H1 (cell line): ENCODE measurements around the gene RTKN. TPM values are rescaled to one million over a fixed set of nuclear protein-coding genes. Genes with fewer than 3 reads are reported as not detected.

Experiments
- CHD2 ChIP-seq: IDR thresholded peaks from 2 replicates; pipeline ENCODE4 v1.6.1; 2012; ENCODE audit warnings: low read length, improper control_type of control experiment
- CTCF ChIP-seq, 3 experiments: IDR thresholded peaks; 1 replicate in 2 of 3; 2 replicates in 1 of 3; pipeline versions ENCODE4 v1.5.1 to v1.6.1; 2011; ENCODE audit warnings: low read length in 3 of 3, mild to moderate bottlenecking in 3 of 3, inconsistent platforms in 2 of 3, low read depth in 1 of 3, moderate library complexity in 1 of 3; ENCODE audit not compliant: insufficient read depth in 1 of 3; ENCODE audit errors: control extremely low read depth in 1 of 3
- EP300 ChIP-seq, 2 experiments: IDR thresholded peaks; 1 replicate in 1 of 2; 2 replicates in 1 of 2; pipeline ENCODE4 v1.6.1; 2011 to 2012; ENCODE audit warnings: low read depth in 2 of 2, low read length in 2 of 2, mild to moderate bottlenecking in 2 of 2, borderline replicate concordance in 1 of 2, inconsistent platforms in 1 of 2, moderate library complexity in 1 of 2
- GTF2F1 ChIP-seq: IDR thresholded peaks from 2 replicates; pipeline ENCODE4 v1.6.1; 2012; ENCODE audit warnings: low read depth, low read length, improper control_type of control experiment, borderline replicate concordance
- JUN ChIP-seq: IDR thresholded peaks from 2 replicates; pipeline ENCODE4 v1.6.1; 2011; ENCODE audit warnings: low read depth, mild to moderate bottlenecking, improper control_type of control experiment, low read length
- RAD21 ChIP-seq, 2 experiments: IDR thresholded peaks in 1 of 2; conservative IDR thresholded peaks in 1 of 2; 2 replicates each; pipeline ENCODE4 v1.6.1; 2011; ENCODE audit warnings: low read depth in 2 of 2, low read length in 2 of 2, improper control_type of control experiment in 1 of 2, inconsistent platforms in 1 of 2, mild to moderate bottlenecking in 1 of 2, moderate library complexity in 1 of 2
- SIX5 ChIP-seq: IDR thresholded peaks from 2 replicates; pipeline ENCODE4 v1.6.1; 2011; ENCODE audit warnings: mild to moderate bottlenecking, low read depth, low read length
- SP2 ChIP-seq: IDR thresholded peaks from 2 replicates; pipeline ENCODE4 v1.6.1; 2012; ENCODE audit warnings: mild to moderate bottlenecking, low read length, inconsistent platforms
- SP4 ChIP-seq: IDR thresholded peaks from 2 replicates; pipeline ENCODE4 v1.6.1; 2012; ENCODE audit warnings: low read length, inconsistent platforms
- polyA plus RNA-seq, 7 experiments: library from polyadenylated mRNA; depleted of rRNA in 3 of 7; stranded (reverse) in 5 of 7; unstranded in 2 of 7; fragments of >200 nt in 5 of 7; fragments of 200-250 nt in 2 of 7; gene quantifications; 1 replicate in 5 of 7; 2 replicates in 1 of 7; 4 replicates in 1 of 7; pipeline versions ENCODE4 v1.2.1 to v1.2.3, GENCODE V29; 2011 to 2013; ENCODE audit warnings: missing spikeins in 2 of 7, mixed read lengths in 2 of 7
- total RNA-seq: library from RNA; stranded (reverse); fragmentation: NEBNext Ultra II Directional; extraction: Animal tissue kit (Norgen Biotek cat#: 25700); gene quantifications from 2 replicates; pipeline ENCODE4 v1.2.1, GENCODE V29; 2021

RTKN gene
- total and polyA plus RNA-seq, 2 of the 8 experiments (the other 6 are each of a cell fraction or from before 2014, with no cell fraction given): 40.2 to 54.1 TPM

DNA sequence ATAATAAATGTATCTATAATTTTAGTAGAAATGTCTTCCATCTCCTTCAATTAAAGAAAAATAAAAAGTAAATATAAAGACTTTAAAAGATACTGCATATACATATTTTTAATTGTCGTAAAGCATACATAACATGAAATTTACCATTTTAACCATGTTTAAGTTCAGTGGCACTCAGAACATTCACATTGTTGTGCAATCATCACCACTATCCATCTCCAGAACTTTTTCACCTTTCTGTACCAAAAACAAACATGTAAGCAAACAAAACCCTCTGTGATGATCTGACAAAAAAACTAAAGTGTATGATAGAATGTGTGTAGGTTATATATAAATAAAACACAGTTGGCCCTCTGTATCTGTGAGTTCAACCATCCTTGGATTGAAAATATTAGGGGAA lies 48.2 kb downstream of the RTKN start (continued):
- no peak for TF ChIP-seq CTCF (IDR thresholded peaks at IDR 0.05; ENCODE audit: control extremely low read depth in 1 of 3, insufficient read depth in 1 of 3, low read depth in 1 of 3, low read length in 3 of 3)
- TF ChIP-seq JUN: no peak
- TF ChIP-seq RAD21 (IDR thresholded peaks at IDR 0.05 in 1 of 2, conservative IDR thresholded peaks at IDR 0.05 in 1 of 2; ENCODE audit: low read depth in 2 of 2, low read length in 2 of 2): no peak
- no peak for TF ChIP-seq SP4
- no peak for TF ChIP-seq SP2
- TF ChIP-seq GTF2F1: no peak
- no peak for TF ChIP-seq SIX5
- no peak for TF ChIP-seq CHD2
- TF ChIP-seq EP300 (IDR thresholded peaks at IDR 0.05; ENCODE audit: borderline replicate concordance in 1 of 2, low read depth in 2 of 2, low read length in 2 of 2): no peak
